NB4 (cell line): Measurements from ENCODE around the gene MOSMO.

Experiments
- CTCF ChIP-seq: IDR thresholded peaks from one replicate; pipeline ENCODE4 v1.5.1; 2012; ENCODE audit warnings: low read depth, low read length
- MAX ChIP-seq: IDR thresholded peaks from 2 replicates; pipeline ENCODE4 v1.6.1; 2011; ENCODE audit warnings: low read depth, low read length
- POLR2A ChIP-seq: IDR thresholded peaks from 2 replicates; pipeline ENCODE4 v1.6.1; 2011; ENCODE audit warnings: mild to moderate bottlenecking; ENCODE audit not compliant: insufficient read length; ENCODE audit errors: extremely low read depth

GRCh38 chr16:21989751-21990150, 18.2 kb upstream of the MOSMO start:
- TF ChIP-seq CTCF (no peak), POLR2A (no peak), MAX (no peak)
